ENCODE data around the gene PHB1. TPM values are rescaled to one million over a fixed set of nuclear protein-coding genes. Genes with fewer than 3 reads are reported as not detected.
"Not testable (repeated sequence)": the region's sequence is repeated elsewhere in the genome, so short reads cannot be mapped to it uniquely, and the experiment has no call there.

Gene PHB1
- total and polyA plus RNA-seq, 5 donors from 2014 or later, result 47.8 to 160 (median 137) TPM

GRCh38 chr17:49433000-49433694, 18.5 kb upstream of the PHB1 start:
- DNase-seq, result no peak

GRCh38 chr17:49431743-49432142, 17.1 kb upstream of the PHB1 start:
- no peak overlapping the region for H3K4me3 Mint-ChIP-seq
- Histone ChIP-seq H3K36me3 (ENCODE audit: control insufficient read depth, insufficient read depth, low read length) (no peaks in the 10 kb centered on the region), H3K27me3 (ENCODE audit: control insufficient read depth, insufficient read depth, low read length) (no peaks in the 10 kb centered on the region), H3K9me3 (ENCODE audit: control insufficient read depth in 2 of 2, low read length in 2 of 2) (no peaks in the 10 kb centered on the region), H3K4me1 (ENCODE audit: control insufficient read depth, insufficient read depth, low read length, poor library complexity, severe bottlenecking) (no peaks in the 10 kb centered on the region), H3K4me3 (ENCODE audit: low read depth, low read length) (no peak overlapping the region), H3K27ac (ENCODE audit: insufficient read depth, low read length, poor library complexity, severe bottlenecking) (no peak overlapping the region)
- ATAC-seq (ENCODE audit: low read depth in 2 of 2), result no peak
- peaks cover 0 to 2% (median 0%) of the 10 kb centered on the region in 7 donors for H3K9me3 Mint-ChIP-seq
- no peaks in the 10 kb centered on the region for H3K4me1 Mint-ChIP-seq
- no peak overlapping the region for H3K27ac Mint-ChIP-seq
- no peak for DNase-seq
- H3K27me3 Mint-ChIP-seq, result peaks cover 28% of the 10 kb centered on the region
- H3K36me3 Mint-ChIP-seq, result no peaks in the 10 kb centered on the region

More at GRCh38 chr17:49433000-49433694, 18.5 kb upstream of the PHB1 start:
- no peak overlapping the region for H3K4me3 Mint-ChIP-seq
- H3K9me3 Mint-ChIP-seq, result peaks cover 0 to 2% (median 0%) of the 10 kb centered on the region in 7 donors
- no peaks in the 10 kb centered on the region for H3K4me1 ChIP-seq (ENCODE audit: control insufficient read depth, insufficient read depth, low read length, poor library complexity, severe bottlenecking)
- no peak for ATAC-seq (ENCODE audit: low read depth in 2 of 2)
- no peaks in the 10 kb centered on the region for H3K36me3 Mint-ChIP-seq
- H3K36me3 ChIP-seq (ENCODE audit: control insufficient read depth, insufficient read depth, low read length), result no peaks in the 10 kb centered on the region
- H3K27ac ChIP-seq (ENCODE audit: insufficient read depth, low read length, poor library complexity, severe bottlenecking), result no peak overlapping the region
- no peak overlapping the region for H3K4me3 ChIP-seq (ENCODE audit: low read depth, low read length)
- peaks cover 3% of the 10 kb centered on the region for H3K27me3 ChIP-seq (ENCODE audit: control insufficient read depth, insufficient read depth, low read length)
- no peaks in the 10 kb centered on the region for H3K4me1 Mint-ChIP-seq
- no peaks in the 10 kb centered on the region for H3K9me3 ChIP-seq (ENCODE audit: control insufficient read depth in 2 of 2, low read length in 2 of 2)
- peaks cover 33% of the 10 kb centered on the region for H3K27me3 Mint-ChIP-seq
- no peak overlapping the region for H3K27ac Mint-ChIP-seq

- H3K27ac ChIP-seq (ENCODE audit: insufficient read depth, low read length, poor library complexity, severe bottlenecking), result no peak overlapping the region
Measured at GRCh38 chr17:49425004-49425286, 10.3 kb upstream of the PHB1 start.

GRCh38 chr17:49424276-49425003, 9.8 kb upstream of the PHB1 start:
- Mint-ChIP-seq H3K9me3 (peaks cover 0 to 12% (median 2%) of the 10 kb centered on the region in 7 donors), H3K27me3 (peaks cover 51% of the 10 kb centered on the region)
- not testable (repeated sequence) for H3K4me1 Mint-ChIP-seq; H3K9me3 ChIP-seq (ENCODE audit: control insufficient read depth in 2 of 2, low read length in 2 of 2); H3K4me3 ChIP-seq (ENCODE audit: low read depth, low read length); DNase-seq; H3K27ac Mint-ChIP-seq; H3K36me3 Mint-ChIP-seq; H3K4me3 Mint-ChIP-seq; H3K36me3 ChIP-seq (ENCODE audit: control insufficient read depth, insufficient read depth, low read length); H3K4me1 ChIP-seq (ENCODE audit: control insufficient read depth, insufficient read depth, low read length, poor library complexity, severe bottlenecking); ATAC-seq (ENCODE audit: low read depth in 2 of 2); H3K27ac ChIP-seq (ENCODE audit: insufficient read depth, low read length, poor library complexity, severe bottlenecking); H3K27me3 ChIP-seq (ENCODE audit: control insufficient read depth, insufficient read depth, low read length)

More at GRCh38 chr17:49425004-49425286, 10.3 kb upstream of the PHB1 start:
- Mint-ChIP-seq H3K4me1 (no peaks in the 10 kb centered on the region), H3K4me3 (no peak overlapping the region), H3K27me3 (peaks cover 51% of the 10 kb centered on the region), H3K9me3 (peaks cover 0 to 12% (median 2%) of the 10 kb centered on the region in 7 donors), H3K36me3 (no peaks in the 10 kb centered on the region), H3K27ac (no peak overlapping the region)
- H3K36me3 ChIP-seq (ENCODE audit: control insufficient read depth, insufficient read depth, low read length), result no peaks in the 10 kb centered on the region
- no peak overlapping the region for H3K4me3 ChIP-seq (ENCODE audit: low read depth, low read length)
- peaks cover 9 to 10% of the 10 kb centered on the region in 2 experiments for H3K9me3 ChIP-seq (ENCODE audit: control insufficient read depth in 2 of 2, low read length in 2 of 2)
- ATAC-seq (ENCODE audit: low read depth in 2 of 2), result no peak
- peaks cover 2% of the 10 kb centered on the region for H3K27me3 ChIP-seq (ENCODE audit: control insufficient read depth, insufficient read depth, low read length)
- H3K4me1 ChIP-seq (ENCODE audit: control insufficient read depth, insufficient read depth, low read length, poor library complexity, severe bottlenecking), result no peaks in the 10 kb centered on the region
- no peak for DNase-seq

GRCh38 chr17:49422714-49423113, 8.0 kb upstream of the PHB1 start:
- Histone ChIP-seq H3K36me3 (ENCODE audit: control insufficient read depth, insufficient read depth, low read length) (no peaks in the 10 kb centered on the region), H3K27ac (ENCODE audit: insufficient read depth, low read length, poor library complexity, severe bottlenecking) (no peak overlapping the region), H3K4me1 (ENCODE audit: control insufficient read depth, insufficient read depth, low read length, poor library complexity, severe bottlenecking) (no peaks in the 10 kb centered on the region), H3K27me3 (ENCODE audit: control insufficient read depth, insufficient read depth, low read length) (peaks cover 2% of the 10 kb centered on the region), H3K4me3 (ENCODE audit: low read depth, low read length) (no peak overlapping the region), H3K9me3 (ENCODE audit: control insufficient read depth in 2 of 2, low read length in 2 of 2) (peaks cover 9 to 10% of the 10 kb centered on the region in 2 experiments)
- no peak for DNase-seq
- H3K27ac Mint-ChIP-seq, result no peak overlapping the region
- peaks cover 48% of the 10 kb centered on the region for H3K27me3 Mint-ChIP-seq
- peaks cover 0 to 12% (median 2%) of the 10 kb centered on the region in 7 donors for H3K9me3 Mint-ChIP-seq
- ATAC-seq (ENCODE audit: low read depth in 2 of 2), result no peak
- H3K36me3 Mint-ChIP-seq, result no peaks in the 10 kb centered on the region
- H3K4me1 Mint-ChIP-seq, result no peaks in the 10 kb centered on the region
- H3K4me3 Mint-ChIP-seq, result no peak overlapping the region

- H3K36me3 Mint-ChIP-seq; H3K4me3 Mint-ChIP-seq; H3K4me3 ChIP-seq (ENCODE audit: low read depth, low read length); H3K4me1 Mint-ChIP-seq; H3K27ac Mint-ChIP-seq; H3K27ac ChIP-seq (ENCODE audit: insufficient read depth, low read length, poor library complexity, severe bottlenecking); H3K27me3 ChIP-seq (ENCODE audit: control insufficient read depth, insufficient read depth, low read length); H3K4me1 ChIP-seq (ENCODE audit: control insufficient read depth, insufficient read depth, low read length, poor library complexity, severe bottlenecking); H3K36me3 ChIP-seq (ENCODE audit: control insufficient read depth, insufficient read depth, low read length); H3K9me3 ChIP-seq (ENCODE audit: control insufficient read depth in 2 of 2, low read length in 2 of 2); DNase-seq; ATAC-seq (ENCODE audit: low read depth in 2 of 2): not testable (repeated sequence)
- Mint-ChIP-seq H3K9me3 (peaks cover 0 to 12% (median 2%) of the 10 kb centered on the region in 7 donors), H3K27me3 (peaks cover 35% of the 10 kb centered on the region)
Measured at GRCh38 chr17:49419761-49420160, 5.1 kb upstream of the PHB1 start.

GRCh38 chr17:49418754-49419740, 4.4 kb upstream of the PHB1 start:
- H3K27ac Mint-ChIP-seq; H3K27ac ChIP-seq (ENCODE audit: insufficient read depth, low read length, poor library complexity, severe bottlenecking); H3K36me3 Mint-ChIP-seq; H3K27me3 ChIP-seq (ENCODE audit: control insufficient read depth, insufficient read depth, low read length); H3K4me3 ChIP-seq (ENCODE audit: low read depth, low read length); H3K4me3 Mint-ChIP-seq; H3K36me3 ChIP-seq (ENCODE audit: control insufficient read depth, insufficient read depth, low read length); DNase-seq; H3K9me3 ChIP-seq (ENCODE audit: control insufficient read depth in 2 of 2, low read length in 2 of 2); ATAC-seq (ENCODE audit: low read depth in 2 of 2): not testable (repeated sequence)
- peaks cover 29% of the 10 kb centered on the region for H3K27me3 Mint-ChIP-seq
- peaks cover 0 to 12% (median 2%) of the 10 kb centered on the region in 7 donors for H3K9me3 Mint-ChIP-seq
- peaks cover 12% of the 10 kb centered on the region for H3K4me1 ChIP-seq (ENCODE audit: control insufficient read depth, insufficient read depth, low read length, poor library complexity, severe bottlenecking)
- peaks cover 0 to 15% (median 6%) of the 10 kb centered on the region in 4 donors for H3K4me1 Mint-ChIP-seq
